Ishikawa (cell line): ENCODE measurements around the gene DDX28.

ENCODE experiments used
- CREB1 ChIP-seq: IDR thresholded peaks from 2 replicates; pipeline ENCODE4 v1.6.1; 2012; ENCODE audit warnings: low read depth
- EP300 ChIP-seq: IDR thresholded peaks from 2 replicates; pipeline ENCODE4 v1.6.1; 2012; ENCODE audit warnings: borderline replicate concordance
- NFIC ChIP-seq: IDR thresholded peaks from 2 replicates; pipeline ENCODE4 v1.6.1; 2012
- RAD21 ChIP-seq: IDR thresholded peaks from 2 replicates; pipeline ENCODE4 v1.6.1; 2012; ENCODE audit warnings: low read depth
- TAF1 ChIP-seq: IDR thresholded peaks from 2 replicates; pipeline ENCODE4 v1.6.1; 2012; ENCODE audit warnings: low read depth, mild to moderate bottlenecking
- TEAD4 ChIP-seq: IDR thresholded peaks from 2 replicates; pipeline ENCODE4 v1.6.1; 2012
- USF1 ChIP-seq: IDR thresholded peaks from 2 replicates; pipeline ENCODE4 v1.6.1; 2012
- YY1 ChIP-seq: IDR thresholded peaks from 2 replicates; pipeline ENCODE4 v1.6.1; 2012; ENCODE audit warnings: low read depth
- TF ChIP-seq, protein P1 (sequence below): IDR thresholded peaks from 2 replicates; pipeline ENCODE4 v1.6.1; 2012; ENCODE audit warnings: low read depth, mild to moderate bottlenecking
- TF ChIP-seq, protein P2 (sequence below): IDR thresholded peaks from 2 replicates; pipeline ENCODE4 v1.6.1; 2012

DNA sequence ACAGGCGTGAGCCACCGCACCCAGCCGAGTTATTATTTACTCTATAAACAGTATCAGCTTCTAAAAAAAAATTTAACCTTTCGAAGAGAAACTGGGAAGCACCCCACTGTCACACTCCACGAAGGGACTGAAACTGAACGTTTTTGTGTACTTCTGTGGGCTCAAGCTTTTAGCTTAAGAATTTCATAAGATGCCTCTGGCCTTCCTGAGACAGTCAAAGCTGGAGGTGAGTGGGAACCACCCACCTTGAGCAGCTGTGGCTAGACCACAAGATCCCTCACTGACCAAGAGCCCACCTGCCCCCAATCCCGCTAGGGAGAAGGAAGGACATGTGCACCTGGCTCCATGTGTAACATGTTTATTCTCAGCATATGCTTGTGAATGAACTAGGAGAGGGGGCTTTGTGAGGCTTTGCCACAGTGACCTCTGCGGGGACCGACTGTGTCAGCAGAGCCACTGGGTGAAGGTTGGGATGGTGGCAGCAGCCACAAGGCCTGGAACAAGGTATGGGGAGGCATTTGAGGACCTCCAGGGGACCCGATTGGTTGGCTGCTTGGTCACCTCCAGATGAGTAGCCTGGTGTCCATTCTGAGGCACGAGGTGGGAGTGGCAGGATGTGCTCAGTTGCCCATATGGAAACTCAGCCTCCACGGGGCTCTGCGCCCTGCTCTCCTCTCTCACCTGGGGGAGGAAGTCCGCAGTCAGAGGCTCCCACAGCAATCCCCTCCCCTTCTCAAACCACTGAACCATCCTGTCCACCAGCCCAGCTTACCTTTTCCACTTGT lies 47.5 kb downstream of the DDX28 start:
- TF ChIP-seq, protein P1, sequence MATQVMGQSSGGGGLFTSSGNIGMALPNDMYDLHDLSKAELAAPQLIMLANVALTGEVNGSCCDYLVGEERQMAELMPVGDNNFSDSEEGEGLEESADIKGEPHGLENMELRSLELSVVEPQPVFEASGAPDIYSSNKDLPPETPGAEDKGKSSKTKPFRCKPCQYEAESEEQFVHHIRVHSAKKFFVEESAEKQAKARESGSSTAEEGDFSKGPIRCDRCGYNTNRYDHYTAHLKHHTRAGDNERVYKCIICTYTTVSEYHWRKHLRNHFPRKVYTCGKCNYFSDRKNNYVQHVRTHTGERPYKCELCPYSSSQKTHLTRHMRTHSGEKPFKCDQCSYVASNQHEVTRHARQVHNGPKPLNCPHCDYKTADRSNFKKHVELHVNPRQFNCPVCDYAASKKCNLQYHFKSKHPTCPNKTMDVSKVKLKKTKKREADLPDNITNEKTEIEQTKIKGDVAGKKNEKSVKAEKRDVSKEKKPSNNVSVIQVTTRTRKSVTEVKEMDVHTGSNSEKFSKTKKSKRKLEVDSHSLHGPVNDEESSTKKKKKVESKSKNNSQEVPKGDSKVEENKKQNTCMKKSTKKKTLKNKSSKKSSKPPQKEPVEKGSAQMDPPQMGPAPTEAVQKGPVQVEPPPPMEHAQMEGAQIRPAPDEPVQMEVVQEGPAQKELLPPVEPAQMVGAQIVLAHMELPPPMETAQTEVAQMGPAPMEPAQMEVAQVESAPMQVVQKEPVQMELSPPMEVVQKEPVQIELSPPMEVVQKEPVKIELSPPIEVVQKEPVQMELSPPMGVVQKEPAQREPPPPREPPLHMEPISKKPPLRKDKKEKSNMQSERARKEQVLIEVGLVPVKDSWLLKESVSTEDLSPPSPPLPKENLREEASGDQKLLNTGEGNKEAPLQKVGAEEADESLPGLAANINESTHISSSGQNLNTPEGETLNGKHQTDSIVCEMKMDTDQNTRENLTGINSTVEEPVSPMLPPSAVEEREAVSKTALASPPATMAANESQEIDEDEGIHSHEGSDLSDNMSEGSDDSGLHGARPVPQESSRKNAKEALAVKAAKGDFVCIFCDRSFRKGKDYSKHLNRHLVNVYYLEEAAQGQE: no peak
- TF ChIP-seq EP300 (no peak), TAF1 (no peak), RAD21 (no peak), USF1 (no peak), NFIC (no peak), YY1 (no peak), TEAD4 (no peak), CREB1 (no peak)
- TF ChIP-seq, protein P2, sequence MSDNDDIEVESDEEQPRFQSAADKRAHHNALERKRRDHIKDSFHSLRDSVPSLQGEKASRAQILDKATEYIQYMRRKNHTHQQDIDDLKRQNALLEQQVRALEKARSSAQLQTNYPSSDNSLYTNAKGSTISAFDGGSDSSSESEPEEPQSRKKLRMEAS: no peak
